ENCODE data around the gene CCDC92B. TPM values are rescaled to one million over a fixed set of nuclear protein-coding genes. Genes with fewer than 3 reads are reported as not detected.

The CCDC92B gene
- total and polyA plus RNA-seq, 2 experiments from 2014 or later, result 0.10 TPM; not detected in 1

DNA sequence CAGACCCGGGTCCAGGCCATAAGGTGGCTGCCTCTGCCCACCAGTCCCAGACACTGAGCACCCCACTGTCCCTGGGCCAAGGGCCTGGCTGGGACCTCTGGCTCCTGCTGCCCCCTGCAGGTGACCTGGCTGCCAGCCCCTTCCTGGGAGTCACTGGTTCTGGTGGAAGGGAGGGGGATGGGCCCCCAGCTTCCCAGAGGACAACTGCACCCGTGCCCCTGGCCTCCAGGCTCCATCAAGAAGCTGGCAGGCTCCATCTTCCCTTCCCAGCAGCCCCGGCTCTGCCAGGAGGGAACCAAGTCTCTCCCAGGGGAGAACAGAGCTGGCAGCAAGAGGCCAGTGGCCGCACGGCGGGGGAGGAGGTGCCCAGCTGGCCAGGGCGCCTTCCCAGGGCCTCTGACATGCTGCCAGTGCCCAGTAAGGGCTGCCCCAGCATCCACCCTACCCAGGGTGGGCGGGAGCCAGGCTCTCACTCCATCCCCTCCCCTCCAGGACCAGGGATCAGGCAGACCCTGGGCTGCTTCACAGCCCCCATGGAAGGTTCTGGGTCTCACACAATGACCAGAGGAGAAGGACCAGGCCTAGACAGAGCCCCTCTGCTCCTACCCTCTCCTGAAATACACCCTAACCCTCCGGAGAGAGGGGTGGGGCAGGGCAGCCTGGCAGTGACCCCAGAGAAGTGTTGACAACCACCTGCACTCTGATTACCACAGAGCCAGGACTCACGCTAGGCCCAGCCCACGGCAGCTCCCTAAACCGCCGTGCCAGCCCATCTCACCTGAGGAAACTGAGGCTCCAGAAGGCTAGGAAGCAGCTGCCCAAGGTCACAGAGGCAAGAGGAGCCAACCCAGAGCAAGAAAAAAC lies 41.5 kb downstream of the CCDC92B start:
- peak overlapping the region; percentile 96 for H3K4me2 ChIP-seq
- H3K4me3 ChIP-seq, result no peak overlapping the region
- H3K4me1 ChIP-seq (ENCODE audit: insufficient read depth), result peaks cover 42% of the 10 kb centered on the region
- 86% methylated on average over 13 of the region's 13 CpGs for WGBS (ENCODE audit: low lambda C conversion rate, missing lambda C conversion rate)
- H3K79me2 ChIP-seq, result peaks cover 65% of the 10 kb centered on the region
- H3K9me2 ChIP-seq (replicated peaks; ENCODE audit: insufficient read depth), result no peaks in the 10 kb centered on the region
- H3K9me3 ChIP-seq (ENCODE audit: low read depth), result no peaks in the 10 kb centered on the region
- H3K27me3 ChIP-seq, result no peaks in the 10 kb centered on the region
- peak; percentile 55 for DNase-seq (ENCODE audit: low spot score)
- no peak overlapping the region for H3K27ac ChIP-seq
- H4K20me1 ChIP-seq (ENCODE audit: insufficient read depth, poor library complexity, severe bottlenecking), result peaks cover 51% of the 10 kb centered on the region
- H3K36me3 ChIP-seq (replicated peaks; ENCODE audit: insufficient read depth, low read depth), result no peaks in the 10 kb centered on the region
- TF ChIP-seq, protein P1, sequence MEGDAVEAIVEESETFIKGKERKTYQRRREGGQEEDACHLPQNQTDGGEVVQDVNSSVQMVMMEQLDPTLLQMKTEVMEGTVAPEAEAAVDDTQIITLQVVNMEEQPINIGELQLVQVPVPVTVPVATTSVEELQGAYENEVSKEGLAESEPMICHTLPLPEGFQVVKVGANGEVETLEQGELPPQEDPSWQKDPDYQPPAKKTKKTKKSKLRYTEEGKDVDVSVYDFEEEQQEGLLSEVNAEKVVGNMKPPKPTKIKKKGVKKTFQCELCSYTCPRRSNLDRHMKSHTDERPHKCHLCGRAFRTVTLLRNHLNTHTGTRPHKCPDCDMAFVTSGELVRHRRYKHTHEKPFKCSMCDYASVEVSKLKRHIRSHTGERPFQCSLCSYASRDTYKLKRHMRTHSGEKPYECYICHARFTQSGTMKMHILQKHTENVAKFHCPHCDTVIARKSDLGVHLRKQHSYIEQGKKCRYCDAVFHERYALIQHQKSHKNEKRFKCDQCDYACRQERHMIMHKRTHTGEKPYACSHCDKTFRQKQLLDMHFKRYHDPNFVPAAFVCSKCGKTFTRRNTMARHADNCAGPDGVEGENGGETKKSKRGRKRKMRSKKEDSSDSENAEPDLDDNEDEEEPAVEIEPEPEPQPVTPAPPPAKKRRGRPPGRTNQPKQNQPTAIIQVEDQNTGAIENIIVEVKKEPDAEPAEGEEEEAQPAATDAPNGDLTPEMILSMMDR (IDR thresholded peaks at IDR 0.05; ENCODE audit: poor library complexity), result peak; percentile 31
- TF ChIP-seq EZH2 (IDR thresholded peaks at IDR 0.05; ENCODE audit: borderline replicate concordance) (no peak), EZH2phosphoT487 (IDR thresholded peaks at IDR 0.05; ENCODE audit: low read depth, severe bottlenecking, unreplicated experiment) (no peak)
- H2AFZ ChIP-seq, result no peak overlapping the region

DNA sequence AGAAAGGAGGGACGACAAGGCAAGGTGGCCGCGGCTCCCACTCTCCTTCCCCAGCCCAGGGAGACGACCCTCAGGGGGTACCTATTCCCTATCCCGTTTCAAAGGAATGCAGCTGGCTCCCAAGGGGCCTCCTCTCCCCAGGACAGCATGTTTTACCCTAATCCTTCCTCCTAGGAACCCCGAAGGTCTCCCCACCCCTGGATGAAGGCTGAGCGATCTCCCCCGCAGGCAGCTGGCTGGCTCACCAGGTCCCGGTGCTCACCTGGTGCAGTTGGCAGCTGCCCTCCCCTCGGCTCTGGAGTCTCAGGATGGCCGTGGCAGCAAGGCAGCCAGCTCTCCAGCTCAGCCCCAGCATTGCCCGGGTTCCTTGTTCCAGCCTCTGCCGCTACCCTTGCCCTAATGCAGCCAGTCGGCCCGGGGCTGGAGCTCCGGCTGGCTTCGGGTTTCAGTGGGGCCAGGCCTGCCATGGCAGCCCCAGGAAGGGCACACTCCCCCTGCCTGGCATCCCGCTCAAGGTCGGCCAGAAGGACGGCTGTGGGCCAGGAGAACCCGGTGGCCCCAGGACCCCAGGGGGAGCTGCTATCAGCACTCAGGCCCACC lies 42.4 kb downstream of the CCDC92B start:
- H3K79me2 ChIP-seq, result peaks cover 65% of the 10 kb centered on the region

DNA sequence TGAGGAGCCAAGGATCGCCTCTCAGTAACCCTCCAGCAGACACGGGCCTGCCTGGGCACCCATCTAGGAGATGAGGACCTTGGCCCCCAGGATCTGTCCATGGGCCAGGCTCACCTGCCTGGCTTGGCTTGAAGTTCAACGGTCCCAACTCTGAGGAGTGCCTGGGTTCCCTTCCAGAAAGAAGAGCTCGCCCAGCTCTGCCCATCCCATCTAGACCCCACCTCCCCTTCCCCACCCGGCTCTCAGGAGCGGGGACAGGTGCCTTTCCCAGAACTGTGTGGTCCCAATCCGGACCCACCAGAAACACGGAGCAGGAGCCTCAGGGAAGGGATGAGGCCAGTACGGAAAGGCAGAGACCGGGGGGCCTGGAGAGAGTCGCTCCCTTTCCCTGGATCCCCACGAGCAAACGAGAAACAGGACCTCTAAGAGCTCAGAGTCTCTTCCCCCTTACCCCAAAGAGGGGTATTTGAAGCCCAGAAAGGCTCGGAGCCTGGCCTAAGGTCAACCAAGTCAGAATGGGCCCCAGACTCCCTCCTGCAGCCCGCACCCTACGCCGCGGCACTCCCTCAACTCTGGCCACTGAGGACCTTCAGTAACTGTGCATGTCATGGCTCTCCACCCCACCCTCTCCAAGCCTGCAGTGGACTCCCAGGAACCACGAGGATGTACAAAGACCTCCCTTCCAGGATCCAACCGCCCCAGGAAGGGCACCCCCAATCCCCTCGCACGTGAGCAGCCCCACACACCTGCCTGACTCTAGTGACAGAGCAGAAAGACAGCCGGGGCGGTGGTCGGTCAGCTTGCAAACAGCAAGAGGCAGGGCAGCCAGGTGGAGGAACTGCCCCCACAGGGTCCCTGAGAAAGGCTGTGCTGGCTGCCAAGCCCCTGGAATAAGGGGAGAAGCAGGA lies 43.3 kb downstream of the CCDC92B start:
- no peaks in the 10 kb centered on the region for H3K36me3 ChIP-seq (replicated peaks; ENCODE audit: insufficient read depth, low read depth)
- H3K27ac ChIP-seq, result peak overlapping the region; percentile 40
- 93% methylated on average over 23 of the region's 25 CpGs for WGBS (ENCODE audit: low lambda C conversion rate, missing lambda C conversion rate)
- H3K4me2 ChIP-seq, result no peak overlapping the region
- no peak overlapping the region for H3K4me3 ChIP-seq
- H3K27me3 ChIP-seq, result no peaks in the 10 kb centered on the region
- no peak overlapping the region for H2AFZ ChIP-seq
- no peak for TF ChIP-seq EZH2 (IDR thresholded peaks at IDR 0.05; ENCODE audit: borderline replicate concordance)
- TF ChIP-seq EZH2phosphoT487 (IDR thresholded peaks at IDR 0.05; ENCODE audit: low read depth, severe bottlenecking, unreplicated experiment), result no peak
- TF ChIP-seq, protein P1 (IDR thresholded peaks at IDR 0.05; ENCODE audit: poor library complexity), result no peak
- peaks cover 51% of the 10 kb centered on the region for H4K20me1 ChIP-seq (ENCODE audit: insufficient read depth, poor library complexity, severe bottlenecking)
- H3K9me2 ChIP-seq (replicated peaks; ENCODE audit: insufficient read depth), result no peaks in the 10 kb centered on the region
- no peak for DNase-seq (ENCODE audit: low spot score)
- peaks cover 36% of the 10 kb centered on the region for H3K4me1 ChIP-seq (ENCODE audit: insufficient read depth)
- peaks cover 64% of the 10 kb centered on the region for H3K79me2 ChIP-seq
- no peaks in the 10 kb centered on the region for H3K9me3 ChIP-seq (ENCODE audit: low read depth)

More for the DNA sequence above, 42.4 kb downstream of the CCDC92B start:
- WGBS (ENCODE audit: low lambda C conversion rate, missing lambda C conversion rate), result 92% methylated on average over 21 of the region's 21 CpGs
- Histone ChIP-seq H3K9me2 (replicated peaks; ENCODE audit: insufficient read depth) (no peaks in the 10 kb centered on the region), H3K4me3 (no peak overlapping the region), H3K27ac (no peak overlapping the region), H3K9me3 (ENCODE audit: low read depth) (no peaks in the 10 kb centered on the region), H4K20me1 (ENCODE audit: insufficient read depth, poor library complexity, severe bottlenecking) (peaks cover 51% of the 10 kb centered on the region), H3K27me3 (no peaks in the 10 kb centered on the region), H2AFZ (no peak overlapping the region), H3K36me3 (replicated peaks; ENCODE audit: insufficient read depth, low read depth) (no peaks in the 10 kb centered on the region), H3K4me1 (ENCODE audit: insufficient read depth) (peaks cover 37% of the 10 kb centered on the region), H3K4me2 (no peak overlapping the region)
- no peak for DNase-seq (ENCODE audit: low spot score)
- TF ChIP-seq, protein P1 (IDR thresholded peaks at IDR 0.05; ENCODE audit: poor library complexity), result no peak
- TF ChIP-seq EZH2 (IDR thresholded peaks at IDR 0.05; ENCODE audit: borderline replicate concordance) (no peak), EZH2phosphoT487 (IDR thresholded peaks at IDR 0.05; ENCODE audit: low read depth, severe bottlenecking, unreplicated experiment) (no peak)
